MM.1S (cell line): ENCODE data around the gene SAMD8.

Experiments used
- DNase-seq: peaks from one replicate; pipeline ENCODE4 v3.0.0-alpha.2; 2015
- H2AFZ ChIP-seq: fragments of 300-600 bp; sonication (generic); 2 replicates; pipeline ENCODE4 v1.6.0; 2016; ENCODE audit warnings: antibody characterized with exemption, low read length
- H3F3A ChIP-seq: fragments of 300-600 bp; sonication (generic); 2 replicates; pipeline ENCODE4 v1.6.1; 2016; ENCODE audit warnings: mild to moderate bottlenecking, antibody characterized with exemption, low read length, moderate library complexity, mixed read lengths; ENCODE audit not compliant: insufficient read depth
- H3K27ac ChIP-seq: fragments of 300-600 bp; sonication (generic); 2 replicates; pipeline ENCODE4 v1.5.1; 2016; ENCODE audit warnings: mild to moderate bottlenecking, low read length
- H3K27me3 ChIP-seq: fragments of 300-600 bp; sonication (generic); replicated peaks from 2 replicates; pipeline ENCODE4 v1.6.0; 2016; ENCODE audit warnings: low read length; ENCODE audit not compliant: insufficient read depth
- H3K36me3 ChIP-seq: fragments of 300-600 bp; sonication (generic); replicated peaks from 2 replicates; pipeline ENCODE4 v1.6.1; 2016; ENCODE audit warnings: mild to moderate bottlenecking, low read length, mixed read lengths; ENCODE audit not compliant: insufficient read depth
- H3K4me1 ChIP-seq: fragments of 300-600 bp; sonication (generic); 2 replicates; pipeline ENCODE4 v1.6.1; 2016; ENCODE audit warnings: low read length, mixed read lengths
- H3K4me2 ChIP-seq: fragments of 300-600 bp; sonication (generic); 2 replicates; pipeline ENCODE4 v1.6.0; 2016; ENCODE audit warnings: low read depth, low read length
- H3K4me3 ChIP-seq: fragments of 300-600 bp; sonication (generic); 2 replicates; pipeline ENCODE4 v1.5.1; 2016; ENCODE audit warnings: low read length, mixed read lengths
- H3K79me2 ChIP-seq: fragments of 300-600 bp; sonication (generic); 2 replicates; pipeline ENCODE4 v1.6.1; 2016; ENCODE audit warnings: mixed run types, low read length, mixed read lengths
- H3K9ac ChIP-seq: fragments of 300-600 bp; sonication (generic); 2 replicates; pipeline ENCODE4 v1.6.1; 2016; ENCODE audit warnings: low read length, mixed read lengths
- H3K9me2 ChIP-seq: fragments of 300-600 bp; sonication (generic); replicated peaks from 2 replicates; pipeline ENCODE4 v1.6.1; 2016; ENCODE audit warnings: mild to moderate bottlenecking, low read length, mixed read lengths; ENCODE audit not compliant: insufficient read depth
- H3K9me3 ChIP-seq: fragments of 300-600 bp; sonication (generic); replicated peaks from 2 replicates; pipeline ENCODE4 v1.6.1; 2016; ENCODE audit warnings: mild to moderate bottlenecking, low read length, mixed read lengths; ENCODE audit not compliant: insufficient read depth
- H4K20me1 ChIP-seq: fragments of 300-600 bp; sonication (generic); 2 replicates; pipeline ENCODE4 v1.6.1; 2016; ENCODE audit warnings: mild to moderate bottlenecking, low read length, moderate library complexity, mixed read lengths; ENCODE audit not compliant: insufficient read depth
- EZH2 ChIP-seq: fragments of 300-600 bp; sonication (generic); optimal IDR thresholded peaks from 2 replicates; pipeline ENCODE3; 2017; ENCODE audit warnings: low read depth, mild to moderate bottlenecking, antibody characterized with exemption, low read length, mixed read lengths
- EZH2phosphoT487 ChIP-seq: fragments of 300-600 bp; sonication (generic); IDR thresholded peaks from 2 replicates; pipeline ENCODE4 v1.6.1; 2018; ENCODE audit warnings: antibody characterized with exemption, low read length
- TF ChIP-seq, protein P1 (sequence below): fragments of 300-600 bp; sonication (generic); IDR thresholded peaks from 2 replicates; pipeline ENCODE4 v1.5.1; 2016; ENCODE audit warnings: antibody characterized with exemption, low read length, mixed read lengths

SAMD8 gene

DNA sequence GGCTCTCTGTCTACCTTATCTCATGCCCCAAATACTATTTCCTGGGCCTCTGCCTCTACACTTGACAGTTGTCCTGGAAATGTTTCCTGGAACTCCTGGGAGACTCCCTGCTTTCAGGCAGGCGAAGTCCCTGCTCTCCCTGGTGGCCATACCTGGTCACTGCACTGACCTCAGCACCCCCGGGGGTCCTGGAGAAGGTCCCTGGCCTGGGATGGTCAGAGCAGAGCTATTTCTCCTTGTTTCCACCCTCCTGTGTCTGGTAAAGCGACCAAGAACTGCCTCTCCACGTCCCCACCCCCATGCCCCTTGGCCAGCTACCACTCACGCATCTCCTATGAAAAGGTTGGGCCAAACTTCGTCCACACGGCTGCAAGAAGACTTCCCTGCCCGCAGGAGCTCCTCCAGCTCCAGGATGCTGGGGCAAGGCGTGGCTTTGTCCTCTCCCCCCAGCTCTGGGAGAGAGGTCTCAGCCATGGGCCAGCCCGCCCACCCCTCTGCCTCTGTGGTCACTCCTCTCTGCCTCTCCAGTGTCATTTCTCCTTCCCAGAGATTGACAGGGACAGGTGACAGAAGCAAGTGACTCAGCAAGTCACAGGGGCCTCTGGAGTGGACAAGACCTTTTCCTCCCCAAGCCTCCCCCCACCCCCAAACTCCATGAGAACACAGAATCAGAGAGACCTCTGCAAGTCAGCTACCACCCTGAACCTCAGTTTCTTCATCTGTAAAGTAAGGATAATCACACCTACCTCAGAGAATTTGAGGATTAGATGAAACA is 2.6 kb upstream of the SAMD8 start:
- Histone ChIP-seq H3K36me3 (no peaks in the 10 kb centered on the region), H3K27ac (no peak overlapping the region), H3K9me3 (no peaks in the 10 kb centered on the region), H3K9me2 (no peaks in the 10 kb centered on the region), H3K4me2 (no peak overlapping the region), H4K20me1 (no peaks in the 10 kb centered on the region), H3F3A (peaks cover 24% of the 10 kb centered on the region), H2AFZ (no peak overlapping the region), H3K4me3 (no peak overlapping the region), H3K27me3 (no peaks in the 10 kb centered on the region), H3K4me1 (peaks cover 12% of the 10 kb centered on the region), H3K9ac (no peak overlapping the region), H3K79me2 (peaks cover 14% of the 10 kb centered on the region)
- DNase-seq = no peak
- TF ChIP-seq, protein P1, sequence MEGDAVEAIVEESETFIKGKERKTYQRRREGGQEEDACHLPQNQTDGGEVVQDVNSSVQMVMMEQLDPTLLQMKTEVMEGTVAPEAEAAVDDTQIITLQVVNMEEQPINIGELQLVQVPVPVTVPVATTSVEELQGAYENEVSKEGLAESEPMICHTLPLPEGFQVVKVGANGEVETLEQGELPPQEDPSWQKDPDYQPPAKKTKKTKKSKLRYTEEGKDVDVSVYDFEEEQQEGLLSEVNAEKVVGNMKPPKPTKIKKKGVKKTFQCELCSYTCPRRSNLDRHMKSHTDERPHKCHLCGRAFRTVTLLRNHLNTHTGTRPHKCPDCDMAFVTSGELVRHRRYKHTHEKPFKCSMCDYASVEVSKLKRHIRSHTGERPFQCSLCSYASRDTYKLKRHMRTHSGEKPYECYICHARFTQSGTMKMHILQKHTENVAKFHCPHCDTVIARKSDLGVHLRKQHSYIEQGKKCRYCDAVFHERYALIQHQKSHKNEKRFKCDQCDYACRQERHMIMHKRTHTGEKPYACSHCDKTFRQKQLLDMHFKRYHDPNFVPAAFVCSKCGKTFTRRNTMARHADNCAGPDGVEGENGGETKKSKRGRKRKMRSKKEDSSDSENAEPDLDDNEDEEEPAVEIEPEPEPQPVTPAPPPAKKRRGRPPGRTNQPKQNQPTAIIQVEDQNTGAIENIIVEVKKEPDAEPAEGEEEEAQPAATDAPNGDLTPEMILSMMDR = peak; percentile 60
- TF ChIP-seq EZH2phosphoT487 = no peak

DNA sequence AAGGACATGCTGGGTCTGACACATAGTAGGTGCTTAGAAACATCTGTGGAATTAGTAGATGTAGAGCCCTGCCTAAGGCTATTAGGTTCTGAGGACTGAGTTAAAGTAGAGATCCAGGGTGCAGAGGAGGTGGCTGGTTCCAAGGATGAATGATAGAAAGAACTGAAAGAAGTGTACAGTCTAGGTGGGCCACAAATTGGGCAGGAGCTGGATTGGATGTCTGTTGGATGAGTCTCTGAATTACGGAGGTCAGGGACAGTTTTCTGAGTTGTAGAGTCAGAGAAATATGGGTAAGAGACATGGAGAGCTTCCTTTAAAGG is 2.0 kb upstream of the SAMD8 start:
- H4K20me1 ChIP-seq = no peaks in the 10 kb centered on the region
- no peaks in the 10 kb centered on the region for H3K9me3 ChIP-seq
- no peak overlapping the region for H2AFZ ChIP-seq
- H3K27ac ChIP-seq = no peak overlapping the region
- TF ChIP-seq EZH2phosphoT487 (no peak), EZH2 (no peak)
- TF ChIP-seq, protein P1 = no peak
- H3K9ac ChIP-seq = no peak overlapping the region
- H3K79me2 ChIP-seq = peaks cover 19% of the 10 kb centered on the region
- no peak for DNase-seq
- H3K4me3 ChIP-seq = no peak overlapping the region
- H3F3A ChIP-seq = peaks cover 24% of the 10 kb centered on the region
- H3K4me2 ChIP-seq = no peak overlapping the region
- no peaks in the 10 kb centered on the region for H3K36me3 ChIP-seq
- H3K27me3 ChIP-seq = no peaks in the 10 kb centered on the region
- no peaks in the 10 kb centered on the region for H3K9me2 ChIP-seq
- peaks cover 12% of the 10 kb centered on the region for H3K4me1 ChIP-seq

DNA sequence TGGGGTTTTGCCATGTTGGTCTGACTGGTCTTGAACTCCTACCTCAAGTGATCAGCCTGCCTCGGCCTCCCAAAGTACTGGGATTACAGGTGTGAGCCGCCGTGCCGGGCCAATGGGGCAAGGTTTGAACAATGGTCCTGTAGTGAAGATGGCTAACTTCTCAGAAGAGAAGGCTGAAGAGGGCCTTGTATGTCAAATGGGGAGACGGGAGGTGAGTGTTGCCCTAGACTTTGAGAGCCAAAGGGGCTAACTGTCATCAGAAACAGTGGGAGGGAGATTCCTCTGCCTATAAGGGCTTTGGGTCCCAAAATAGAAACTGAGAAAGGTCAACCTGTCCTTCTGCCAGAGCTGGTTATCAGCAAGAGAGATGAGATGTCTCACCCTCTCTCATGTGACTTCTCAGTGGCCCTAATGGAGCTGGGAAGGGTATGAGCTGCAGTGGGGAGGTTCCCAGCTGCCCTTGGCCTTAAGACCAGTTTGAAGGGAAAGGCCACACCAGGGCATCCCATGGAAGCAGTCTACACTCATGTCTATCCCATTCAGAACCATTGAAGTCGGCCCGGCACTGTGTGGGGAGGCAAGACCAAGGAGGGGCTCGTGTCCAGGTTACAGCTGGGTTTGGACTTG is 1.3 kb upstream of the SAMD8 start:
- no peaks in the 10 kb centered on the region for H4K20me1 ChIP-seq
- H3K27me3 ChIP-seq = no peaks in the 10 kb centered on the region
- no peak overlapping the region for H3K4me3 ChIP-seq
- no peaks in the 10 kb centered on the region for H3K36me3 ChIP-seq
- H2AFZ ChIP-seq = no peak overlapping the region
- H3K9ac ChIP-seq = no peak overlapping the region
- no peak overlapping the region for H3K4me2 ChIP-seq
- peaks cover 24% of the 10 kb centered on the region for H3F3A ChIP-seq
- no peaks in the 10 kb centered on the region for H3K9me3 ChIP-seq
- peaks cover 26% of the 10 kb centered on the region for H3K79me2 ChIP-seq
- TF ChIP-seq, protein P1 = no peak
- TF ChIP-seq EZH2phosphoT487 = no peak
- no peak for TF ChIP-seq EZH2
- H3K9me2 ChIP-seq = no peaks in the 10 kb centered on the region
- H3K27ac ChIP-seq = no peak overlapping the region
- peaks cover 12% of the 10 kb centered on the region for H3K4me1 ChIP-seq
- no peak for DNase-seq
